AG20443 (cell line): ENCODE data around the gene GINS1.
"Not testable (repeated sequence)": the region's sequence is repeated elsewhere in the genome, so short reads cannot be mapped to it uniquely, and the experiment has no call there.

Experiments used
- DNase-seq: peaks from one replicate; pipeline ENCODE4 v3.0.0; 2012; ENCODE audit warnings: low spot score, mixed read lengths

Gene GINS1

DNA sequence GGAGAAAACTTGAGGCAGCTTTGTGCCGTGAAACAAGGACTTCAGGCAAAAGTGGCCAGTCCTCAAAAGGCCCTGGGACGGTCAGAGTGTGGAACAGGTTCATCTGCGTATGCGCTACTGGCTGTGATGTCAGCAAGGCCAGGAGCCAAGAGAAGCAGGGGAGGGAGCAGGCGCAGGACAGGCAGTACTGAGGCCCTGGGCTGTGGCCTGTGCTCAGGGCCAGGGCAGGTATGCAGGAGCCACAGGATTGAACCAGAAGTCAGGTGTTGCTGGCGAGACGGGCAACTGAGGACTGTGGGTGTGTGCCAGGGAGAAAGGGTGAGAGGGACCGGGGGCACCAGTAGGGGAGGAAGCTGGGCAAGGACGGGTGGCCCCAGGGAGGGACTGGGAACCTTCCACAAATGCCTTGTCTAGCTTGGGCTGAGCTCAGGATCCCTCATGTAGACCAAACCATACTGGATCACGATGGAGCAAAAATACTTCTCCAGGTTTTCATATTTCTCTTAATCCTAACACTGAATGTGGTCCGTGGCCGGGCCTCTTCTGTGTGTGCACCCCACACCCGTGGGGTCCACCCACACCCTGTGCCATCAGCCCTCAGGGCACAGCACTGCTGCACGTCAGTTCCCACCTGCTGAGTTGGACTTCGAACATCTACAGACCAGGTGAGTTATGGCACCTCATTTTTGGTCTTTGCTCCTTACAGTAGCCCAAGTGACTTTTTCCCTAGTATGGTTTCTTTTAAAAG, 46.9 kb downstream of the GINS1 start:
- peak; percentile 6 for DNase-seq

DNA sequence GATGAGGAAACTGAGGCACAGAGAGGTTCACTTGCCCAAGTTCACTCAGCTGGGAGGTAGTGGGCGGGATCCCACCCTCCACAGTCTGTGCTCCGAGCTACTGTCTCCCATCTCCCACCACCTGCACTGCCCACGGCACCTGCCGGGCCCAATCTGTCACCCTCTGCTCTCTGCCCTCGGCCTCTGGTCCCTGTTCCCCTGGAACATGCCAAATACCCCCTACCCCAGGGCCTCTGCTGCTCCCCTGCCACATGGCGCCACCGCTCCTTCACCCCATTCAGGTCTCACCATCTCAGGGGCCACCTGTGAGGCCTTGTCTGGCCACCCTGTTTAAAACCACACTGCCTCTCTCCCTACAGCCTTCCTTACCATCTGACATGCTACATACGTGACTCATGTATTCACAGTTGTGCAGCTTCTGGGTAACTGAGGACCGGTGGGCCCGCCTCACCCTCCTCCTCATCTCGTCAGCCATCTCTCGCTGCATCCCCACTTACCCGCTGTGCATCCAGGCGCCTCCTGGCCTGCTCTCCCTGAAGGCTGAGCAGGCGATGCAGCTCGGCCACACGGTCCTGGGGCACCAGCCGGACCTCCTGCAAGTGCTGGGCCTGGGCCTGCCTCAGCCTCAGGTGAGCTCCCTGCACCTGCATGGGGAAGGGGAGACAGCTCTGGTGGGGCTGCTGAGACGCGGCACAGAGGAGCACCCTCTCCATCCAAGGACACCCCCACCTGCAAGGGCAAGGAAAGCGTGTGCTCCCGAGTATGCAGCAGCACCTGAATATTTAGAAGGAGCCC, 50.6 kb downstream of the GINS1 start:
- peak; percentile 7 for DNase-seq

DNA sequence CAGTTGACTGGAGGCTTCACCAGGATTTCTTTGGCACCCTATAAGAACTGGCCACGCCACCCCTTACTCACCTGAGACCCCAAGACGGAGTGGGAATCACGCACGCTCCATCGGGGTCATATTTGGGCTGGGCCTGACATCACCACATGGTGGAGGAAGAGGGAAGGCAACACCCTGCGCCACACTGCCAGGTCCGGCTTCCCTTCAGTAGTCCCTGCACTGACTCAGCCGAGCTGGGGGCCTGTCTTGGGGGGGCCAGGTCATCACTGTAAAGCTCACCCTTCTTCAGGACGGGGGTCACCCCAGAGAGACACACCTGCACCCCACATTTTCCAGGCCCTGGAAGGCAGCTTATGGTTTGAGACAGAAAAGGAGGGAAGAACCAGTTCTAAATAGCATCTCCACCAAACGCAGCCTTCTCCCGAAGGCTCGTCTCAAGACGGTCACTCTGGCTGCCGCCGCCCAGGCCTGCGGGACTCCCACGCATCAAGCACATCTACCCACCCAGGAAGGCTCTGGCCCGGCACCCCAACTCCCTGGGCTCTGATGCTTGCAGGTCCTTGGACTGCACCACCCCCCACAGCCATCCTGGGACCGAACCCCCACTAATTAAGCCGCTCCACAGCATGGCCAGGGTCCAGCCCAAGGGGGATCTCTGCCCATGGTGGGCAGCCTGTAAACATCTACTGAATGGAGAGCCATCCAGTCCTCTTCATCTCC, 51.8 kb downstream of the GINS1 start:
- DNase-seq: peak; percentile 7

DNA sequence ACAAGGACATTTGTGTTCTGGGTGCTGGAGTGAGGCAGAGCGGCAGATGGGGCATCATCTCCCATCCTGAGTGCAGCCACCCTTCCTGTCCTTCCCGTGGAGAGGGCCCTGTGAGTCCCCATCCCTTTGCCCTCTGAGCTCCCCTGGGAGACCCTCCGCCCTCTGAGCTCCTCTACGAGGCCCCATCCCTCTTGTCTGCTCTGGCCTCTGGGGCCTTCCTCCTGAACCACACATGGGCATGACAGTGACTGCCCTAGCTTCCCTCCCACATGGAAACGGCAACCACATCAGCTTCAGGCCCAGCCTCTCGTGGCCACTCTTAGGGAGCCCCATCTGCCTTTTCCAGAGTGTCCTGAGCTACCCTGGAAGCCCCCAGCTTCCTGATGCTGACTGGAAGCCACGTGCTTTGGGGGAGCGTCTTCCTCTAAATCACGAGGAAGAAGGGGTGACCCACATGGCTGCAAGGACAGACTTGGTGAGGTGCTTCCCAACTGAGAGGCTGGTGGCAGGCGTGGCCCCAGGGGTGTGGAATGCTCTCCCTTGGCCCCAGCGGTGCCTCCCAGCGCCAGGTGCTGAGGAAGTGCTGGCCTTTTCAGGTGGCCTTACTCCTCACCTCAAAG, 52.6 kb downstream of the GINS1 start:
- no peak for DNase-seq

DNA sequence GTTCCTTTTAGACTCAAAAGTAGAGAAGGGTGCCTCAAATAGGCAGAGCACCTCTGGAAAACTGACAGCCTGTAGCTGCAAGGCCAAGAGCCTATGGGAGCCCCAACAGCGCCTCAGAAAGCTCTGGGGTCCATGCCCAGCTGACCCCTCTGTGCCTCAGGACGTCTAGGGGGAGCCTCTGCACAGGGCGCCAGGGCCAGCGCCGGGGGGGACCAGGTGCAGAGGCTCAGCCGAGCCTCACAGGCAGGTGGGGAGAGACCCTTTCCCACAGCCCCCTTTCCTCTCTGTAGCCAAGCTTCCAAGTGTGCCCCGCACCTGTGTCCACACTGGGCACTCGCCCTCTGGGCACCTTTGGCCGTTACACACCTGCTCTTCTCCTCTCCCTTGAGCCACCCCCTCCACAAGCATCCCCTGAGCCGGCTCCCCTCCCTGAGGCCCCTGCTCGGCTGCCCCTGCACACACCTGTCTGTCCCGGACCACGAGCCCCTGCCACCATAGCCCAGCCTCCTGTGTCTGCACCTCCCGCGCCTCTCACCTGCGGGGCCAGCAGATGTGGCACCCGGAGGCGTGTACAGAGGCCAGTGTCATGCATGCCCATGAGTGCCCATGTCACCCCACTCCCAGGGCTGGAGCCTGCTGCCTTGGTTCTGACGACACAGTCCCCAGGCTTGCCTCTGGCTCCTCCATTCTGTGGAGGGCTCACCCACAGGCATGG, 53.2 kb downstream of the GINS1 start:
- DNase-seq: no peak

DNA sequence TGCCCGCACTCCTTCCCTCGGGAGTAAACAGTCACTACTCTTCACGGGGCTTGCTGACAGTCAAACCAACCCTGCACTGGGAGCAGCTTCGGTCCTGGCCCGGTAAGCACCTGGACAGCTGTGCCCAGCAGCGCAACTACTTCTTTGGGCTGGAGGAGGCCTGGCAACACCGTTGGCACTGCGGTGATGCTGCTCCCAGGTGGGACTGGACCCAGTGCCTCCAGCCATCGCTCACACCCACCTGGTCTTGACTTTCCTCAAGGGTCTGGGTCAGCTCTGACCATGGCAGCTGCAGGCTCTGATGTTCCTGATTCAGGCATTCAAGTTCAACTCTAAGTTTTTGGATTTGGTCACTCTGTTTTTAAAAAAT, 53.8 kb downstream of the GINS1 start:
- no peak for DNase-seq

DNA sequence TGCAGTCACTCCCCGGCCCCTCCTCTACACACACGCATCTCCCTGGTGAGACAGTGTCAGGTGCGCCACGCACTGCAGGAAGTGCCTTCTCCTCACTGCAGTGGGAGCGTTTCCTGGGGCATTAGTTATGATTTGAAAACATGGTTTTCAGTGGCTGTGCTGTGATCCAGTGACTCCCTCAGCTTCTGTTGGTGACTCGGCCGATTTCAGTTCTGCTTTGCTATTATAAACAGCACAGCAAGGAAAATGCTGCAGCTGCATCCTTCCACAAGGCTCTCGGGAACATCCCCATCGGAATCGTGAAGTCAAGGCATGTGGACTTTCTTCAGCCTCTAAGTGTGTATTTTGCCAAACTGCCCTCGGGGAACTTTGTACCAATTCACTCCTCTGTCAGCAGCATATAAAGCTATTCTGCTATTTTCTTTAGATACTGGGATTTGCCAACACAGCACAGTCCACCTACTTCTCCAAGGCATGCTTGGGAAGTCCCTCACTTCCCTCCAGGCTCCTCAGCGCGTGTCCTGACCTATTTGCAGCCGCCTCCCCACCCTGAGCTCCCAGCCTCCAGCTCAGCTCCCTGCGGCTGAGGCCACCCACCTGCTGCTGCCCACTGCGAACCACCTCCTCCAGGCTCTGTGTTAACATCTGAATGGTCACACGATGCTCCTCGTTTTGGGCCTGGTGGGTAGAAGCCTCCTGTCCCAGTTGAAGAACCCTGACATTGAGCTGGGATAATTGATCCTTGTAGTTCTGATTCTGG, 54.5 kb downstream of the GINS1 start:
- no peak for DNase-seq

DNA sequence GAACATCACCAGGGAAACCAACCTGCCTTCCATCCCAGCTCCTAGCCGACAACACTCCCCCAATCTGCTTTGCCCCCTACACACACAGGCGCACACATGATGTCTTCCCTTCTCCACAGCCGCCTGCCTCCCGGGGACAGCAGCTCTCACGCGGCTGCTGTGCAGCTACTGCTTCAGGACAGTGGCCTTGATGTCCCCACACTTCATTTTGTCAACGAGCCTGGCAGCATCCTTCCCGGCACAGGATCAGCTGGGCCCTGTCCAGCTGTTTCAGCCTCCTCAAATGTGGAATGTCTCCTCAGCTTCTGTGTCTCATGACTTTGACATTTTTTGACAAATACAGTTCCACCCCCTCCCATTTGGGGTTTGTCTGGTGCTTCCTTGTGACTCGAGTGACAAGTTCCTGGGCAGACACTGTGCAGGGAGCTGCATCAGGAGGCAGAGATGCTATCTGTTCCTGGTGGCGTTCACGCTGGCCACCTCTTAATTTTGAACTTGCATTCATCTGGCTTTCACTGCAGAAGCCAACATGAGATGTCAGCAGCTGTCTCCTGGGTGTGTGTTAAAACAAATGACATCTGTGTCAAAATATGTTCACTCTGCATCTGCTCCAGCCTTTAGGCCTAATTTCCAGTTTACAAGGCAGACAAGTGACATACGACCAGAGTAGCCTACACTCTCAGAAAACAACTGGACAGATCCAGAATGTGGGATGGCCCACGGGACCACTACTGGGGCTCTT, 57.2 kb downstream of the GINS1 start:
- DNase-seq: no peak

DNA sequence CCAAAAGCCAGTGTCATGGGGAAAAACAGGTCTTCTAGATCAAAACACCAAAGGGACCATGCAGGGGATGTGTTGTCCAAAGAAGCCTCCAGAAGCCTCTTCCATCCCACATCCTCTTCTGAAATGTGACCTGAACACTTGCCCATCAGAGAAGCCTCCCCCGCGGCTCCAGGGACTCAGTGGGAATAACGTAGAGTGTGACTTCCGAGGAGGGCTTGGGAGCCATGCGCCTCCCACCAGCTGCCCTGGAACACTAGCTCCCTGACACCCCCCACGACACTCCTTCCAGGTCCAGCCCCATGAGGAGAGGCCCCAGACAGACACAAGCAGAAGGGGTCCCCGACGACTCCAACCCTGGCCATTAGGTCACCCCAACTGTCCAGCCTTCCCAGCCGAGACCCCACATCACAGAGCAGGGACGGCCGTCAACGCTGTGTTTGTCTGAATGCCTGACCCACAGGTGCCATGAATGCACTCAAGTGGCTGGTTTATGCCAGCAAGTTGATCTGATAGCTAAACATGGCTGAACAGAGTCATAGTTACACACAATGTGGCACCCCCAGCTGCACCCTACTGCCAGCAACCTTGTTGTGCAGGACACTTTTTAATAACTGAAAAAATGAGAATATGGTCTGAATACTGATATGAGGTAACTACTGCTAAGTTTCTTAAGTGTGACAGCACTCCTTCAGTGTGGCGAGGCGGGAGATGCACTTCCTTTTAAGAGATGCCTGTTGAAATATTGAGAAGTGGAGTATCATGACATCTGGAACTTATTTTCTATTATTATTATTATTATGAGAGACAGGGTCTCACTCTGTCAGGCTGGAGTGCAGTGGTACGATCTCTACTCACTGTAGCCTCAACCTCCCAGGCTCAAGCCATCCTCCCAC, 58.0 kb downstream of the GINS1 start:
- DNase-seq: no peak

DNA sequence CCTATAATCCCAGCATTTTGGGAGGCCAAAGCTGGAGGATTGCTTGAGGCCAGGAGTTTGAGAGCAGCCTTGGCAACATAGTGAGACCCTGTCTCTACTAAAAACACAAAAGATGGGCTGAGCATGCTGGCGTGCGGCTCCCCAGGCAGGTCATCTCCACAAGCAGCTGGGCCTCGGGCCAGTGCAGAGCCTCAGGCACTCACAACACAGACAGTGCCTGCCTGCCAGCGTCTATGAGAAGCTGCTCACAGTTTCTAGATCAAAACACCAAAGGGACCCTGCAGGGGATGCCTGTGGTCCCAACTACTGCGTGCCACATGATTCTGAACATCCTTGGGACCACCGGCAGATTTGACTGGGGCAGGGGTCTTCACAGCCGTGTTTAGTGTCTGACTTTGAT, 59.4 kb downstream of the GINS1 start:
- no peak for DNase-seq

DNA sequence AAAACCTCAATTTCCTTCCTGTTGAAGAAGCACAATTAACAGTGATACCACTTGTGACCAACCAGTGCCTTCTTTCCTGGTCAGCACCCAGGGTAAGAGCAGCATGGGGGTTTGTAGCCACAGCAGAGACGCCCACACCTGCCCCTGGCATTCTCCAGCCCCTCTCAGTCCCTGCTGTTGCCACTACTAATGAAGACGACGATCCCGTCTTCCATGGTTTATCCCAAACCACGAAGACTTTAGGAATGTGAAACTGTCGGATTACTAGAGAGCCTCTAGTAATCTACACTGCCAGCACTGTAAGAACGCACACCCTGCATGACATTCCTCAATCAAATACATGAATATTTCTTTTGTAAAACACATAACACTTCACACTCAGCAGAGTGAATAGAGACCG, 60.0 kb downstream of the GINS1 start:
- no peak for DNase-seq

DNA sequence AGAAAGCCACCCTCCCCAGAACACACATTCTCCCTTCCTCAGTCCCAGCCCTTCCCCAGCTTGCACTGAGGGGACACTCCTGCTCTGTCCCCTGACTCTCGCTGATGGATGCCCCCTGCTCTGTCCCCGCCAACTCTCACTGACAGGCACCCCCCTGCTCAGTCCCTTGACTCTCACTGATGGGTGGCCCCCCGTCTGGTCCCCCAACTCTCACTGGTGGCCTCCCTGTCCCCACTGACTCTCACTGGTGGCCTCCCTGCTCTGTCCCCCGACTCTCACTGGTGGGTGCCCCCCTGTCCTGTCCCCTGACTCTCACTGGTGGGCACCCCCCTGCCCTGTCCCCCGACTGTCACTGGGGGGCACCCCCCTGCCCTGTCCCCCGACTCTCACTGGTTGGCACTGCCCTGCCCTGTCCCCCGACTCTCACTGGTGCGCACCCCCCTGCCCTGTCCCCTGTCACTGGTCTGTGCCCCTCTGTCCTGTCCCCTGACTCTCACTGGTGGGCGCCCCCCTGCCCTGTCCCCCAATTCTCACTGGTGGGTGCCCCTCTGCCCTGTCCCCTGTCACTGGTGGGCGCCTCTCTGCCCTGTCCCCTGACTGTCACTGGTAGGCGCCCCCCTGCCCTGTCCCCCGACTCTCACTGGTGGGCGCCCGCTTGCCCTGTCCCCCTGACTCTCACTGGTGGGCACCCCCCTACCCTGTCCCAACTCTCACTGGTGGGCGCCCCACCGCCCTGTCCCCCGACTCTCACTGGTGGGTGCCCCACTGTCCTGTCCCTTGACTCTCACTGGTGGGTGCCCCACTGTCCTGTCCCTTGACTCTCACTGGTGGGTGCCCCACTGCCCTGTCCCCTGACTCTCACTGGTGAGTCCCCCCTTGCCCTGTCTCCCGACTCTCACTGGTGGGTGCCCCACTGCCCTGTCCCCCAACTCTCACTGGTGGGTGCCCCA, 60.9 kb downstream of the GINS1 start:
- no peak for DNase-seq

DNA sequence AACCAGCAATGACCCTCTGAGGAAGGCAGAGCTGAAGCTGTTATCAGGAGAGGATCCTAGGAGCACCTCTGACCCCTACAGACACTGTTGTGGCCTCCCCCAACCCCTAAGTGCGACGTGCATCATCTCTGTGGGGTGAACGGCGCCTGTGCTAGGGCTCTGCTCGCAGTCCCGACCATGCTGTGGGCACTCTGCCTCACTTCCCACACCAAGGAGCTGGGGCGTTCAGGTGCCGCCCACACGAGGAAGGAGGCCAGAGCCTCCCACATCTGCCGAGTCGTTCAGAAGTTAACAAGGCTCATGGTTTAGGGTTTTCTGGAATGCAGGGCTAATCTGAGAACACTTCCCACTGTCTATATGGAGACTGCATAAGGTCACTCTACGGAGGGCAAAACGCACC, 62.1 kb downstream of the GINS1 start:
- DNase-seq: no peak

DNA sequence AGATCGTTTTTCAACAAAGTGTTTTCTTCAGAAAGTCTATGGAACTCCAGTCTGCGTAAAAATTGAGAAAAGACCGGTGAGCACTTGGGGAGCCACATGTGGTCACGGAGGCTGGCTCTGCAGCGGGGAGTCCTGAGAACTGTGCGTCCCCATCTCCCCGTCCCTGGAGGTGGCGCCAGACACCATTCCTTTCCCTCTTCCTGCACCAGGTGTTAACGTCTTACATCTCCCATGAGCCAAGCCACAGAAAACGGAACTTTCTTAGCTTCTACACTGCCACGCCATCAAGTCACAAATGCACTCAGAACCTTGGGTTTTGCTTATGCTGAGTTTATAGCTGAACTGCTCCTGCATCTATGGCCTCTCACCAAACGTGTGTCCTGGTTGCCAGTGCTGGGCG, 62.6 kb downstream of the GINS1 start:
- DNase-seq: no peak

DNA sequence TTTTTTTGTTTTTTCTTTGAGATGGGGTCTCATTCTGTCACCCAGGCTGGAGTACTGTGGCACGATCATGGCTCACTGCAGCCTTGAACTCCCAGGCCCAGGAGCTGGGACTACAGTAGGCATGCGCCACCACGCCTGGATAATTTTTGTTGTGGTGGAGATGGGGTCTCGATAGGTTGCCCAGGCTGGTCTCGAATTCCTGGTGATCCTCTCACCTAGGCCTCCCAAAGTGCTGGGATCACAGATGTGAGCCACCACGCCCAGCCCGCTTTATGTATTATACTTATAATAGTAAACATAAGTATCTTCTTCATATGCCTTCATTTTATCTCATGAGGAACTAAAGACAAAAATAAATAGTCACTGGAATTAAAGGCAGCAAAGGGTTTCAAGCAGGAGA, 63.5 kb downstream of the GINS1 start:
- no peak for DNase-seq

DNA sequence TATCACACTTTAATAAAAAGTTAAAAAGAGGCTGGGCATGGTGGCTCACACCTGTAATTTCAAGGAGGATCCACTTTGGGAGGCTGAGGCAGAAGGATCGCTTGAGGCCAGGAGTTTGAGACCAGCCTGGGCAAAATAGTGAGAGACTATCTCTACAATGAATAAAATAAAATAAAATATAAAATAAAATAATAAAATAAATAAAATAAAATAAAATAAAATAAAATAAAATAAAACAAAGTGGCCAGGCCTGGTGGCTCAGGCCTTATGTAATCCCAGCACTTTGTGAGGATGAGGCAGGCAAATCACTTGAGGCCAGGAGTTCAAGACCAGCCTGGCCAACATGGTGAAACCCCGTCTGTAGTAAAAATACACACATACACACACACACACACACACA, 65.8 kb downstream of the GINS1 start:
- DNase-seq: not testable (repeated sequence)

DNA sequence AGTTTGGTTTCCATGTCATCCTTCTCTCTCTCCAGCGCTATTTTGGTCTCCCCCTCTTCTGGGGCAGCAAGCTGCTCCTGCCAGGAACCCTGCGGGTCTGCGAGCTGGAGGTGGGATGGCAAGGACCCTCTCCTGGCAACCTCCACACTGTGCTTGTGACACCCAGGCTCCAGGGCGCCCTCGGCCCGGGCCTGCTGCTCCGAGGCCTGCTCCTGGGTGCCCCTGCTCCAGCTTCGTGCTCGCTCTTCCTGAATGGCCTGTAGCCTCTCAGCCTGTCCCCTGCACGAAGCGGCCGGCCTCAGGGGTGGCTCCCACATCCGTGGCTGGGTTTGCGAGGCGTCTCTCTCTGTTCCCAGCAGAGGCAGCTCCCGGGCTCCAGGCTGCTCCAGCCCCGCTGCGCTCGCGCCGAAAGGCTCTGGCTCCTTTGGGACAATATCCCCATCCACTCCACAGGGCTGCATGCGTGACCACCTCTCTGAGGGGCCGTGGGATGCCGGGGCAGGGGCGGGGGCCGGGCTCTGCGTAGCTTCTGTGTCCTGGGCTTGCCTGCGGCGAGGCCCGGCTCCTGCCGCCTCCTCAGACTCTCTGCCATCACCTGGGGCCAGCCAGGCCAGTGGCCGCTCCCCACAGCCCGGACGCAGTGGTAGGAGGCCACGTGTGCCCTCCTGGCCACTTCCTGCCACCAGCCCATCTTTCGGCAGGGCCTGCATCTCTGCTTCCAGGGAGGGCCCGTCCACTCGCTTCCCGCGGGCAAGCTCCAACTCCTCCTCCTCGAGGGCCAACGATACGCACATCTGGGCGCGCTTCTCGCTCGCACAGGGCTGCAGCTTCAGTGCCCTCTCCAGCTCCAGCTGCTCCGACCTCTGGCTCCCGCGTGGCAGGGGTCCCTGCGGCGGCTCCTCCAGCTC, 68.9 kb downstream of the GINS1 start:
- DNase-seq: no peak
